HepG2 (cell line): ENCODE measurements around the gene UNC13D. TPM values are rescaled to one million over a fixed set of nuclear protein-coding genes. Genes with fewer than 3 reads are reported as not detected.

ENCODE experiments used
- ATAC-seq: fragments of 200-7000 bp; cut with Tn5 transposase; 3 replicates; pipeline ENCODE4 v1.9.1; 2020; ENCODE audit warnings: mild to moderate bottlenecking, moderate library complexity
- BruUV-seq: library from RNA; stranded (reverse); fragments of 400-500 nt; replicated peaks from 2 replicates; lab custom pipeline; 2021; lab: Mats Ljungman, UMichigan
- CTCF ChIA-PET: fragments of 300-600 bp; formaldehyde crosslinking; extraction: SDS; loops from one replicate; lab custom pipeline; 2021; ENCODE audit warnings: low total read pairs, inconsistent platforms, low intra/inter-chr PET ratio; lab: Yijun Ruan, JAX
- POLR2A ChIA-PET: fragments of 350-600 bp; sonication (Branson Sonifier 250); formaldehyde crosslinking; loops from one replicate; lab custom pipeline; 2020; ENCODE audit warnings: antibody characterized with exemption, inconsistent platforms; lab: Yijun Ruan, JAX
- DNase-seq: peaks from one replicate; pipeline ENCODE4 v3.0.0-alpha.2; 2015; ENCODE audit warnings: low spot score
- FAIRE-seq: peaks from 3 replicates; lab custom pipeline; 2011; peaks lifted over from hg19 to GRCh38; lab: Jason Lieb, UNC
- H2AFZ ChIP-seq: one replicate; pipeline ENCODE4 v1.6.1; 2011; ENCODE audit warnings: low read length, inconsistent platforms
- H3K27ac ChIP-seq: fragments of 300-600 bp; 3 replicates; pipeline ENCODE4 v1.8.0; 2011; ENCODE audit warnings: mixed run types, mild to moderate bottlenecking, mixed read lengths, low read length, inconsistent platforms; ENCODE audit not compliant: insufficient read depth; ENCODE audit errors: extremely low read length
- H3K27me3 ChIP-seq, 2 experiments: fragments of 200-600 bp in 1 of 2; 2 replicates in 1 of 2; 3 replicates in 1 of 2; pipeline versions ENCODE4 v1.6.0 to v1.8.0; 2011; ENCODE audit warnings: low read length in 2 of 2, mild to moderate bottlenecking in 2 of 2, moderate library complexity in 2 of 2, inconsistent platforms in 1 of 2; ENCODE audit not compliant: insufficient read depth in 2 of 2, control insufficient read depth in 1 of 2
- H3K36me3 ChIP-seq, 2 experiments: fragments of 200-600 bp in 1 of 2; replicated peaks in 1 of 2; 2 replicates in 1 of 2; 3 replicates in 1 of 2; pipeline versions ENCODE4 v1.5.1 to v1.8.0; 2011; ENCODE audit warnings: low read length in 2 of 2, inconsistent platforms in 1 of 2; ENCODE audit not compliant: insufficient read depth in 2 of 2, control insufficient read depth in 1 of 2
- H3K4me1 ChIP-seq: 2 replicates; pipeline ENCODE4 v1.5.1; 2012; ENCODE audit warnings: low read length, inconsistent platforms; ENCODE audit not compliant: insufficient read depth
- H3K4me2 ChIP-seq: 2 replicates; pipeline ENCODE4 v1.6.0; 2011; ENCODE audit warnings: low read depth, low read length, inconsistent platforms
- H3K4me3 ChIP-seq, 3 experiments: fragments of 200-600 bp in 1 of 3; sonication (generic), shearing (Covaris generic) in 1 of 3; replicated peaks in 1 of 3; 2 replicates each; pipeline ENCODE4 v1.5.1; 2011 to 2016; ENCODE audit warnings: low read length in 3 of 3, inconsistent platforms in 2 of 3, low read depth in 2 of 3, mild to moderate bottlenecking in 2 of 3, control low read depth in 1 of 3, mixed read lengths in 1 of 3; ENCODE audit not compliant: insufficient read depth in 1 of 3
- H3K79me2 ChIP-seq: one replicate; pipeline ENCODE4 v1.6.1; 2011; ENCODE audit warnings: low read length, inconsistent platforms; ENCODE audit not compliant: insufficient read depth
- H3K9ac ChIP-seq: 2 replicates; pipeline ENCODE4 v1.6.0; 2011; ENCODE audit warnings: mild to moderate bottlenecking, low read depth, low read length, inconsistent platforms; ENCODE audit not compliant: insufficient read depth
- H3K9me3 ChIP-seq: 2 replicates; pipeline ENCODE4 v1.5.1; 2012; ENCODE audit warnings: mild to moderate bottlenecking, low read length
- H4K20me1 ChIP-seq: 2 replicates; pipeline ENCODE4 v1.6.0; 2011; ENCODE audit warnings: inconsistent platforms, mild to moderate bottlenecking, low read length, moderate library complexity; ENCODE audit not compliant: insufficient read depth
- CAMTA2 ChIP-seq: sonication (generic); formaldehyde crosslinking; IDR thresholded peaks from 2 replicates; pipeline ENCODE4 v1.4.0; 2020; ENCODE audit warnings: mild to moderate bottlenecking, missing genetic modification reagents, borderline replicate concordance
- EED ChIP-seq: sonication (generic); formaldehyde crosslinking; IDR thresholded peaks from 2 replicates; pipeline ENCODE4 v1.5.0; 2020; ENCODE audit warnings: mild to moderate bottlenecking, missing genetic modification reagents
- NFKBIZ ChIP-seq: IDR thresholded peaks from 2 replicates; pipeline ENCODE4 v1.6.1; 2018; ENCODE audit warnings: missing genetic modification reagents, missing compliant biosample characterization
- NONO ChIP-seq, 2 experiments: fragments of 450-650 bp in 1 of 2; sonication (generic) in 1 of 2; formaldehyde crosslinking in 1 of 2; IDR thresholded peaks in 1 of 2; conservative IDR thresholded peaks in 1 of 2; 2 replicates each; pipeline versions ENCODE4 v1.6.1 to v1.8.0; 2017 to 2022; ENCODE audit warnings: mild to moderate bottlenecking in 1 of 2, missing genetic modification reagents in 1 of 2, moderate library complexity in 1 of 2
- SOX13 ChIP-seq, 3 experiments: fragments of 450-650 bp in 1 of 3; sonication (generic) in 1 of 3; formaldehyde crosslinking in 1 of 3; IDR thresholded peaks in 2 of 3; conservative IDR thresholded peaks in 1 of 3; 2 replicates each; pipeline versions ENCODE4 v1.5.0 to v1.6.1; 2016 to 2020; ENCODE audit warnings: antibody characterized with exemption in 1 of 3, mild to moderate bottlenecking in 1 of 3, missing compliant biosample characterization in 1 of 3, missing genetic modification reagents in 1 of 3, moderate library complexity in 1 of 3
- SRSF1 ChIP-seq: fragments of 200-400 bp; formaldehyde crosslinking; optimal IDR thresholded peaks from 2 replicates; pipeline ENCODE3; 2017; ENCODE audit warnings: mild to moderate bottlenecking, low read depth, low read length, moderate library complexity
- TRAFD1 ChIP-seq: sonication (generic); formaldehyde crosslinking; IDR thresholded peaks from 2 replicates; pipeline ENCODE4 v1.5.1; 2020; ENCODE audit warnings: missing genetic modification reagents, mild to moderate bottlenecking, borderline replicate concordance
- ZC3H13 ChIP-seq: sonication (generic); formaldehyde crosslinking; IDR thresholded peaks from 2 replicates; pipeline ENCODE4 v1.8.1; 2023; ENCODE audit warnings: mild to moderate bottlenecking, missing genetic modification reagents, moderate library complexity
- ZFP41 ChIP-seq: sonication (generic); formaldehyde crosslinking; IDR thresholded peaks from 2 replicates; pipeline ENCODE4 v1.4.0; 2020; ENCODE audit warnings: mild to moderate bottlenecking, missing genetic modification reagents, borderline replicate concordance
- ZNF256 ChIP-seq: sonication (generic); formaldehyde crosslinking; conservative IDR thresholded peaks from 2 replicates; pipeline ENCODE4 v1.4.0; 2020; ENCODE audit warnings: missing genetic modification reagents
- ZNF333 ChIP-seq: sonication (generic); formaldehyde crosslinking; IDR thresholded peaks from 2 replicates; pipeline ENCODE4 v1.4.0; 2020; ENCODE audit warnings: mild to moderate bottlenecking, missing genetic modification reagents, borderline replicate concordance
- ZNF383 ChIP-seq: sonication (generic); formaldehyde crosslinking; IDR thresholded peaks from 2 replicates; pipeline ENCODE4 v1.4.0; 2020; ENCODE audit warnings: missing genetic modification reagents, mild to moderate bottlenecking, borderline replicate concordance
- ZNF468 ChIP-seq: sonication (generic); formaldehyde crosslinking; IDR thresholded peaks from 2 replicates; pipeline ENCODE4 v1.8.0; 2022; ENCODE audit warnings: mild to moderate bottlenecking, moderate library complexity, missing genetic modification reagents
- ZNF747 ChIP-seq: sonication (generic); formaldehyde crosslinking; IDR thresholded peaks from 2 replicates; pipeline ENCODE4 v1.8.1; 2023; ENCODE audit warnings: missing genetic modification reagents, mild to moderate bottlenecking, borderline replicate concordance
- ZNF768 ChIP-seq: sonication (generic); formaldehyde crosslinking; IDR thresholded peaks from 2 replicates; pipeline ENCODE4 v1.4.0; 2020; ENCODE audit warnings: missing genetic modification reagents
- ZNF772 ChIP-seq: sonication (generic); formaldehyde crosslinking; IDR thresholded peaks from 2 replicates; pipeline ENCODE4 v1.5.0; 2020; ENCODE audit warnings: mild to moderate bottlenecking, missing genetic modification reagents
- WGBS: methylation state at CpG from one replicate; pipeline ENCODE4 v1.1.6; 2017; ENCODE audit warnings: low lambda C conversion rate; 5-methylcytosine and 5-hydroxymethylcytosine counted together
- in situ Hi-C: cut with HindIII; loops from 2 replicates; pipeline ENCODE4 v1.10.0; 2017; ENCODE audit warnings: low pct_unique_long_range_greater_than_20kb; ENCODE audit not compliant: extremely low pct_ligation_motif_present
- intact Hi-C: fragments of 100-400 bp; cut with micrococcal nuclease; formaldehyde crosslinking; loops from one replicate; pipeline ENCODE4 v1.10.0; 2022; ENCODE audit not compliant: unreplicated experiment
- polyA plus RNA-seq, 8 experiments: library from polyadenylated mRNA; depleted of rRNA in 3 of 8; stranded (reverse) in 7 of 8; unstranded in 1 of 8; fragments of >200 nt; fragmentation: Illumina TruSeq in 4 of 8; extraction: Trizol in 4 of 8; gene quantifications; 2 replicates each; pipeline versions ENCODE4 v1.2.1 to v1.2.3, GENCODE V29; 2011 to 2016; ENCODE audit warnings: low read depth in 4 of 8, missing spikeins in 1 of 8, mixed read lengths in 1 of 8; ENCODE audit not compliant: insufficient read depth in 1 of 8
- total RNA-seq, 5 experiments: library from RNA; depleted of rRNA; stranded (reverse); fragments of >200 nt; fragmentation: Illumina TruSeq; extraction: Trizol; gene quantifications; 2 replicates each; pipeline ENCODE4 v1.2.3, GENCODE V29; 2016; ENCODE audit warnings: low read depth in 1 of 5

UNC13D gene
- total and polyA plus RNA-seq, 2 of the 13 experiments (the other 11 are each of a cell fraction or from before 2014, with no cell fraction given): 29.7 to 42.7 TPM

DNA sequence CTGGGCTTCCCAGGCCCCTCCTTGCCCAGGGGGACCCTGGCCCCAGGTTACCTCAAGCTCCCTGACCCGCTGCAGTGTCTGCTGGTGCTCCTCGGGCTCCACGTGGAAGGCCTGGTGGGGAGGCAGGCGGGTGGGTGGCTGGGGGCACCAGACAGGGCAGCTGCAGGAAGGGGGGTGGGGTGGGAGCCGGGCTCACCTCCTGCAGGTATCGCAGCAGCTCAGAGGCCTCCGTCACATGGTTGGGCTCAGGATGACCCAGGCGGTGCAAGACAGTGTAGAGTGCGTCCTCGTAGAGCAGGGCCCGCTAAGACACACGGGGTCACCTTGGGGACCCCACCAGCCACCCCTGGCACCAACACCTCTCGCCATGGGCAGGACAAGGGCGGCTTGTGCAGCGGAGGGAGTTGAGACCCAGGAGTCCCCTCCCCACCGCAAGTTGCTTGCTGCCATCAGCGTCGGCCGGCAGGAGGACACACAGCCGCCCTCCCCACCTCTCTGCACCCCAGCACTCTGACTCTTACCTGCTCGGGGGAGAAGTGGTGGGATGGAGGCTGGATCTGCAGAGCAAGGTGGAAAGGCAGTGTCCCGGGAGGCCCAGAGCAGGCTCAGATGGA lies 1.1 kb downstream of the UNC13D start:
- Histone ChIP-seq H3K27ac (peak overlapping the region; percentile 79), H3K79me2 (no peaks in the 10 kb centered on the region), H2AFZ (no peak overlapping the region), H3K36me3 (peaks cover 3 to 11% of the 10 kb centered on the region in 2 experiments), H3K4me2 (peak overlapping the region; percentile 96), H3K9me3 (no peaks in the 10 kb centered on the region), H3K9ac (peak overlapping the region; percentile 77), H3K4me1 (peaks cover 52% of the 10 kb centered on the region), H4K20me1 (0 out of 2 replicates have a peak, but pooled peaks cover 2% of the 10 kb centered on the region), H3K27me3 (no peaks in the 10 kb centered on the region), H3K4me3 (peak overlapping the region; percentile 66 to 84 (median 66); a peak in 5 of 6 replicates)
- DNase-seq: no peak
- ChIA-PET CTCF (no interaction called here), POLR2A (interaction anchor here (1.9 to 7.7 kb wide), 9 partner anchors 9 to 67 kb away, joined by 10 to 229 read pairs (median 25); partner anchors contain the start of genes TRIM47, UNK and WBP2)
- no peak for ATAC-seq
- TF ChIP-seq ZNF468 (no peak), SRSF1 (peak; percentile 20), EED (CRISPR knock-in tag) (peak; percentile 86; the same call in 1 of the 2 replicates), NFKBIZ (no peak), ZNF772 (CRISPR knock-in tag) (0 out of 2 replicates have a peak, but pooled peaks have one; percentile 41), ZC3H13 (CRISPR knock-in tag) (0 out of 2 replicates have a peak, but pooled peaks have one; percentile 8), SOX13 (IDR thresholded peaks at IDR 0.05) (no peak), SOX13 (CRISPR knock-in tag; conservative IDR thresholded peaks at IDR 0.05 in 1 of 2, IDR thresholded peaks at IDR 0.05 in 1 of 2) (0 out of 4 replicates have a peak, but pooled peaks of 1 of the 2 experiments have one; percentile 3), ZNF747 (CRISPR knock-in tag) (0 out of 2 replicates have a peak, but pooled peaks have one; percentile 55), TRAFD1 (CRISPR knock-in tag) (peak; percentile 37; the same call in 1 of the 2 replicates), NONO (IDR thresholded peaks at IDR 0.05) (no peak), NONO (CRISPR knock-in tag; conservative IDR thresholded peaks at IDR 0.05) (peak; percentile 8; the same call in 1 of the 2 replicates), ZNF768 (CRISPR knock-in tag) (0 out of 2 replicates have a peak, but pooled peaks have one; percentile 10), ZNF256 (no peak), ZNF333 (CRISPR knock-in tag) (0 out of 2 replicates have a peak, but pooled peaks have one; percentile 19), ZNF383 (CRISPR knock-in tag) (no peak), ZFP41 (0 out of 2 replicates have a peak, but pooled peaks have one; percentile 5), CAMTA2 (CRISPR knock-in tag) (peak; percentile 24; the same call in 1 of the 2 replicates)
- WGBS: 88% methylated on average over 20 of the region's 22 CpGs
- no TSS peak for BruUV-seq
- in situ Hi-C loops: no loop called here
- FAIRE-seq: no peak
- intact Hi-C loops: no loop called here
